CD4-positive, alpha-beta T cell treated with Interferon alpha-2 for 1 hour (primary cell): ENCODE results near the gene CCDC169.
"Not testable (repeated sequence)": the region's sequence is repeated elsewhere in the genome, so short reads cannot be mapped to it uniquely, and the experiment has no call there.

Experiments used
- DNase-seq, 2 donors: peaks; one replicate each; pipeline ENCODE4 v3.0.0-alpha.2; 2020 to 2022

The CCDC169 gene

DNA sequence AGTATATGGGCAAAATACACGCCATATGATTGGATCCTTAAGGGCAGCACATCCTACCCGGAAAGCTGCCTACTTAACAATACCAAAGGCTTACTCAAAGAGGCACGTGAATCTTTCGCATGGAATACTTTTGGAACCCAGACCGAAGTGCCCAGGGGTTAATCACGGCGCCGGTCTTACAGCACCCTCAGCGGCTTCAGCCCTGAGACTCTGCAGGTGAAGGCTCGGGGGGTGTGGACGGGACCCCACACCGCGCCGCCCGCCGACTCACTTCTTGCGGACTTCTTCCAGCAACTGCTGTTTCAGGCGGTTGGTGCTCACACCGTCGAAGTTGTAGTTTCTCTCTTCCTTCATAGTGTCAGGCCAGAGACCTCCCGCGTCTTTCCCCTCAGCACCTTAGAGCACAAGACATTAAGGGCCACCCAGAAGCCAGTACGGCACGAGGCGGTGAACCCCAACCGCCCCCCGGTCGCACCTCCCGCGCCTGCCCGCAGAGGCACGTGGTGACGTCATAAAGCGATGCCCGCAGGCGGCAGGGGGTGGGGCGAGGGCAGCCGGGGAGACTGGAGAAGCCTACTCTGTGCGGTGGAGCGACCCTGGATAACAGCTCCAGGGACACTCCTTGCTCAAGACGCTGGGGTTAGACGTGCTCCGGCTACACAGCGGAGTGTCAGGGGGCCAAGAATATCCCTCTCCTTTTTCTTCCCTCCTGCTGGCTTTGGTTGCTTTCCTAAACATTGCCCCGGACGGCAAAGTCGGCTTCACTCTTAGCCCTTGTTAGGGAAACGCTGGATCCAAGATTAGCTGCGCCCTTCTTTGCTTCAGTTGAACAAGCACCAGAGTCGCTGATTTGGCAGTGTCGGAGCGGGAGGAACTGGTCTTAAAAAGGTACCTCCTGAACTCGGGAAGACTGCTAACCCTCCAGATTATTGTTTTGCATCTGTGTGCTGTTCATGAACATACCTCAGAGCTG lies at the start of gene CCDC169:
CCDC169 (minus strand) TSS at position 449 of the 973 bp plus-strand sequence; CDS start at position 354, 95 bp downstream.
- DNase-seq, result peak; percentile 61 to 67

DNA sequence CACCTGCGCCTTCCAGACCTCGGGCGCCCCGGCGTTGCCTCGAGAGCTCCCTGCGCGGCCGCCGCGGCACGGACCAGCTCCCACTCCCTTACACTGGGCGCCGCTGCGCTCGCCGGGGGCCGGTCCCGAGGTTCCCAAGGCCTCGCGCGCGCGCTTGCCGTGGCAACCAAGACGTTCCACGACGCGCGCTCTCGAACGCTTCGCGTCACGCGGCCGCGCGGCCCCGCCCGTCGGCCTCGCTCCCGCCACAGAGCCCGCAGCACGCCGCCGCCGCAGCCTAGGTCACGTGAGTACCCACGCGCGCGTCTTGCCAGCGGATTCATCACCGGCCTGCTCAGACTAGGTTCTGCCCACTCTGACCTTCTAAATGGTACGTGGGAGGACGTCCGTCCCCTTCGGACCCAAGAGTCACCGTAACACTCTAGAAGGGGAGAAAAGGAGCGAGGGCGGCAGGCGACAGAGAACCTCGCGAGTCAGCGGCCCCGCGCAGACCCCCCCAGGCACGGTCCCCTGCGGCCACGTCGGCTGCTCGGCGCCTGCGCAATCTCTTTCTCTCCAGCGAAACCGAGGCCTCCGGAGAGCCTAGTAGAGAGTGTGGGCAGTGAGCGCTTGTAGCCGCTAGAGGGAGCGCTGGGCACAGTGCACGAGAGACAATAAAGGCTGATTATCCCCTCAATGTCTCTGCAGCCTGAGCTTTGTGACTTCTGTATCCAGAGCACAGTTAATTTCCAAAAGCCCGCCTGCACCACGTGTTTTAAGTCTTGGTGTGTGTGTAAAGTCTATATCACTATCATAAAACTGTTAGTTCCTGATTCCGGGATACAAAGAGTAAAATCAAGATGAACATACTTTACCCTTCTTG lies 48.8 kb upstream of the CCDC169 start, which contains the start of gene SPART:
SPART (minus strand) TSS at position 173 of the 862 bp plus-strand sequence. CDS start 10,564 bp downstream, outside the sequence.
- DNase-seq, result peak; percentile 89 to 92

DNA sequence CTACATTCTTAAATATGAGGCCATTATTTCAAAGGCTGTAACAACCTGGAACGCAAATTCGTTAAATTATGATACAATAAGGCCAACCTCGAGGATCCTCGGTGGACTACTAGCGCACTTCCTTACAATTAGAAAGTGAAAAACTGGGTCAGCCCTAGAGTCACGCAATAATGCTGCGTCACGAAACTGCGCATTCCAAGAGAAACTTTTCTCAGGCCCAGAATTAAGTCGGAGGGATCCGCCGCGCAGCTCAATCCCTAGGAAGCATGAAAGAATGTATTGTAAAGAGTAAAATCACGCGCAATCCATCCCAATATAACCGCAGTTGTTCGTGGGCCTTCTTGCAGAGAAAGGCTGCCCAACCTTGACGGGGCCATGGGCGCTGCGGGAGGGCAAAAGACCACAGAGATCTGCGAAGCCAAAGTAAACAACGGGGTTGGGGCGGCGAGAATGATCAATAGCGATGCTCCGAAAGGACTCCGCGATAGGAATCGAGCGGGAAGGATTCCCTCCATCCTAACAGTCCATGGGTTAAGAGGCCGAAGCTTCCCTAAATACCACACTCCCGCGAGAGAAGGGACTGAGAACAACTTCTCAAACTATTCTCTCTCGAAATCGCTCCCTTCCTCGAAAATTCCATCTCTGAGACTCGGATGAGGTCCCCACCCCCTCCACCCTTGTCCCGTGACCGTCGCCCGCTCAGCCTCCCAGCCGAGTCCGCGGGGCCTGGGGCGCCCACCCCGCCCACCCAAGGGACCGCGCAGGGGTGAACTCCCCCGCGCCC lies 48.0 kb upstream of the CCDC169 start:
- peak; percentile 45 to 63 for DNase-seq

DNA sequence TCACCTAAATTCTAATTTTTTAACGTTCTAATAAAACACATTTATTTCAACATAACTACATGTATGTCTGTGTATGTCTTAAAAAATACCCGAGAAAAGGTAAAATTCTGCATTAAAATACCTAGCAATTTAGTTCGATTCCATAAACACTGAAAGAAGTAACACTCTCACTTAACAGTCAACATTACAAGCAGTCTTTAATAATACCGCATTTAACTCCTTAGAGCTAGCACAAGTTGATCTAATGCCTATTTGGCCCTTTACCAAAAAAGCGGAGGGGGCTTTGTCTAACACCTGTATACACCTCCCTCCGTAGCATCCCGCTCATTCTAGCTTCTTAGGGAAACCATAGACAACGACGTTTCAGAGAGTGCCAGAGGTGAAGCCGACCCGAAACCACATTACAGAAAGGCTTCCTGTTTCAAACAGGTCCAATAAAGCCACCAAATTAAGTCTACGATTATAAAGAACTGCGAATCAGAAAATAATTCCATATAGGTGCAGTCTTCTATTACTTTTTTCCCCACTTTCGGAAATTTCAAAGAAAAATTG lies 47.3 kb upstream of the CCDC169 start:
- DNase-seq, result peak in 1 of 2 donors; percentile 47

DNA sequence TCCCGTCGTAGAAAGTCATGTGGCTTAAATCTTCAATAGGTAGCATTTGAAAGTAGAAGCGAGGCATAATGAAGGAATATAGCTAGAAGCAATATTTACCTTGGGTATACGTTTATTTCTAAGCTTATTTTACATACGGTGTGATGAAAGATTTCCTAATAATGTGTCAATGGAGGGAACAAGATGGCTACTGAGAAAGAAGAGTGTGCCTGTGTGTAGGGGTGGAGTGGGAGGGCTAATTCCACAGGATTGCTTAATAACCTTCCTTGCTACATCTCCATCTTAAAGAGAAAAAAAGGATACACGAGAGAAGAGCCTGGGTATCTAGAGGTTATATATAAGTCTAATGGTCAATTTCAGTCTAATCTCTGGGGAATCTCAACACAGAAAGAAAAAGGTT lies 46.6 kb upstream of the CCDC169 start:
- no peak for DNase-seq

DNA sequence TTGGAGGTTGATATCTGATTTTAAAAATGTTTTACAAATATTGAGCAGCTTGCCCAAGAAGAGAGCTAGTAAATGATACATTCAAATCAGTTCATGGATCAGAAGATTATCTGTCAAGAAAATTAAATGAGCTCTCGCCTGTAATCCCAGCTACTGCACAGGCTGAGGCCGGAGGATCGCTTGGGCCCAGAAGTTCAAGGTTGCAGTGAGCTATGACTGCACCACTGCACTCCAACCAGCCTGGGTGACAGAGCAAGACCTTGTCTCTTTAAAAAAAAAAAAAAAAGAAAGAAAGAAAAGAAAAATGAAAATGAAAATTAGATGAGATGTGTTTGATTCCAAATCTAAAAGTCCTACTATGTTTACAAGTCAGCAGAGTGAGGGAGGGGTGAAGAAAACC lies 46.2 kb upstream of the CCDC169 start:
- no peak for DNase-seq

DNA sequence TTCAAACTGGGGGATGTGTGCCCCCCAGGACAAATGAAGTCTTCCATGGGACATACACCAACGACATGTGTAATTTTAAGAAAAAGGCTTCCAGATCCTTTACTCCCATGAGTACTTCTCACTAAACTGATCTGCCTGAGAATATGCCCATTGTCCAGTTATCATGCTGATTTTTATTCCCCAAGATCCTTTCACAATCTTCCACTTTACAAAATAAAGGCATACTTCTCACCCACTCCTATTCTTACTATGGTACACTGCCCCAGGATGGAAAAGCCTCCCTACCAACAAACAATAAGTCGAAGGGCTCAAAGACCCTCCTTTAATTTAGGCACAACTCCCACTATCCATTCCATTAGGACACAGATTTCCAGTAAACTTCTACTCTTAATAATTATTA lies 45.1 kb upstream of the CCDC169 start:
- no peak for DNase-seq

DNA sequence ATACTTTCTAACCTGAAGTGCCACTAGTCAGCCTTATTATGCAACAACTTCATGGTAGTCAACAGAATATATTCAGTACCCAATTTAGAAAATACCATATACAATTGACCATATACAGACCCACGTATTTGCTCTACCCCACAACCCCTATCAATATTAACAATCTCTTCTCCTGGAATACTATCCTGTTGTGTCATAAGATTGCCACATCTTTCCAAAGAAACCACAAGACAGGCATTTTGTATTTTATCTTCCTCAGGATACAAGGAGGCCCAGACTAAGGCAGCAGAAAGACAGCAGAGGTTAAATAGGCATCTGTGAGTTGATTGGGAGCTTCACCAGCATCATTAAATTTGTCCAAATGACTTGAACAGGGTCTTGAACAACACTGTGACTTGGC lies 44.1 kb upstream of the CCDC169 start:
- no peak for DNase-seq

DNA sequence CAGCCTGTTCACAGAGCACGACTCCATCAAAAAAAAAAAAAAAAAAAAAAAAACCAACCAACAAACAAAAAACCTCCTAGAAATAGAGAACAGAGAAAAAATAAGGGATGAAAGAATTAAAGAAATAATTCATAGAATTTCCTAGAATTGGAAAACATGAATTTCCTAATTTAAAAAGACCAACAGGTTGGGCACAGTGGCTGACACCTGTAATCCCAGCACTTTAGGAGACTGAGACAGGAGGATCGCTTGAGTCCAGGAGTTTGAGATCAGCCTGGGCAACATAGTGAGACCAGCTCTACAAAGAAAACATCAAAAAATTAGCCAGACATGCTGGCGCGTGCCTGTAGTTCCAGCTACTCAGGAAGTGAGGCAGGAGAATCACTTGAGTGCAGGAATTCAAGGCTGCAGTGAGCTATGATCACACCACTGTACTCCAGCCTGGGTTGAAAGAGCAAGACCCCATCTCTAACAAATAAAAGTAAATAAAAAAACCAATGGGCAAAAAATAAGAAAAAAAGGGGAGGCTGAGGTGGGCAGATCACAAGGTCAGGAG lies 42.1 kb upstream of the CCDC169 start:
- DNase-seq, result no peak

DNA sequence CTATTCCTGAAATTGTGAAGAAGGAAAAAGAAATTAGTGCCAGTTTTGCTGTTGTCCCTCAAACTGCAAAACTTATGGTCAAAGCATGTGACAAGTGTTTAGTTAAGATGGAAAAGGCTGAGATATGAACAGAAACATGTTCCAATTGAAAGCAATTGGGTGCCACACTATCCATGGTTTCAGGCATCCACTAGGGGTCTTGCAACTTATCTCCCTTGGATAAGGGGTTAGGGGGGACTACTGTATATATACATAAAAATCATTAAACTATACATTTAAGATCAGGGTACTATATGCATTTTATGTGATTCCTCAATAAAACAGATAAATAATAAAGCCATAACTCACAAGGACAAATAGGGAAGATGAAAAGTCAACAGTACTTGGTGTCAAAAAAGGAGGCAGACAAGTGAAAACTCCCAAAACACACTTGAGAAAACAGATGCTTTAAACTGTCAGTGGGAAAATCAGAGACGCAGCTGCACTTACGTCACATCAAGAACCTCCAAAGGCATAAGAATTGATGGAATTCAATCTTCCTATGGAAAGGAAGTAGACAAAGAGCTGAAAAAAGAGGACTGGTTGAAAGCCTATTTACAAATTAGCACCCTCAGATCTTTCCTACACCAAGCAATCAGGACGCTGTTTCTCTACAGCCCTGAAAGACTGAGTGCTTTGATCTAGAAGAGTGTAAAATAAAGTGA lies 40.5 kb upstream of the CCDC169 start:
- DNase-seq, result no peak

DNA sequence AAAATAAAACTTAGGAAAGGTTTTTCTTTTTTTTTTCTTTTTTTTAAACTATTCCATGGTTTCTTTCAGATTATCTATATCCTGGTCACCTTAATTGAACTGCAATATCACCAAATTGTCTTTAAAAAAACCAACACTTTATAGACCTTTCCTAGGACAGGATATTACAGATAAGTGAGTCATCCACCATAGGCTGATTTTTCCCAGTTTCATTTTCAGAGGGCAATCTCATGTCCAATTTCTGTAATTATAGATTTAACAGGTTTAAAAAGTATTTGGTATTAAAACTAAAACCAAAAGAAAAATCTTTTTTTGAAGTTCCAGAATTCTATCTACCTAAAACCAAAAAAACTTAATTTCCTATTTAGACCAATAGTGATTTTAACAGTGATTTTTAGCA lies 35.4 kb upstream of the CCDC169 start:
- no peak for DNase-seq

DNA sequence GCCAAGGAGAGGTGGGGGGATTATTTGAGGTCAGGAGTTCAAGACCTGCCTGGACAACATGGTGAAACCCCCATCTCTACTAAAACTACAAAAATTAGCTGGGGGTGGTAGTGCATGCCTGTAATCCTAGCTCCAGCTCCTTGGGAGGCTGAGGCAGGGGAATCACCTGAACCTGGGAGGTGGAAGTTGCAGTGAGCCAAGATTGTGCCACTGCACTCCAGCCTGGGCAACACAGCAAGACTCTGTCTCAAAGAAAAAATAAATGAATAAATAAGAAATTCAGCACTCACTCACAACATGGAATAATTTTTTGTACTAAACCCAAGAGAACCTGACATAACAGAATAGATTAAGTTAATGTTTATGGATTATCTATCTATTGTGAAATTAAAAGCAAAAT lies 34.6 kb upstream of the CCDC169 start:
- DNase-seq, result not testable (repeated sequence)

DNA sequence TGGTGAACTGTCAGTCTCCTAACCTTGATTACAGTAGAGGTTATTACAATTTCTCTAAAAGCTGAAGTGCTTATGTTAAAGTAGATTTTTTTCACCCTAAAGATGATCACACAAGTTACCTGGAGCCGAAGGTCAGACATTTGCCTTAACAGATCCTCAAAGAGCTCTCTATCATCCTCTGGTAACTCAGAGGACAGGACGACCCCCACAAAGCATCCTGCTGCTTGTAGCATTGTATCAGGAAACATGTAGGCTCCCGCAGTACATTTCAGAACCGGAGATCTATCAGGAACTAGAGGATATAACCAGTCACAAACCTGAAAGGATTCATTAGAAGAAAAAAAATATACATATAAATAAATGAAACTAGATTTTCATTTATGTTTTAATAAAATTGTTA lies 33.7 kb upstream of the CCDC169 start:
- no peak for DNase-seq

DNA sequence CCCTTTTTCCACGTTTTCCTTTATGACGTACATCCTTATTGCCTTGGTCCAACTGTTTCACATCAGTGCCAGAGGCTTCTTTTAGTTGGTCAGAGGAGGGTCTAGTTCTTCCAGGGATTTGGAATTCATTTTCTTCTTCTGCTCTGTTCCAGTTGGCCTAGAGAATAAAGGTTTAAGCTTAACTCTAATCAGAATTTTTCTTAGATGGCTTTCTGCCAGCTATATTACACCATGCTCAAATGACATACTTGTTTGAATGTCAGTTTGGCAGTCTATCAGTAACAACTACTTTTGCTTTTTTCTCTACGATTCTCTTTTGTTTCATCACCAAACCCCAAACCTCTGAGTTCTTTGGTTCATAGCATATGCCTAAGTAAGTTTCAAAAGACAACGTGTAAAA lies 31.7 kb upstream of the CCDC169 start:
- no peak for DNase-seq

DNA sequence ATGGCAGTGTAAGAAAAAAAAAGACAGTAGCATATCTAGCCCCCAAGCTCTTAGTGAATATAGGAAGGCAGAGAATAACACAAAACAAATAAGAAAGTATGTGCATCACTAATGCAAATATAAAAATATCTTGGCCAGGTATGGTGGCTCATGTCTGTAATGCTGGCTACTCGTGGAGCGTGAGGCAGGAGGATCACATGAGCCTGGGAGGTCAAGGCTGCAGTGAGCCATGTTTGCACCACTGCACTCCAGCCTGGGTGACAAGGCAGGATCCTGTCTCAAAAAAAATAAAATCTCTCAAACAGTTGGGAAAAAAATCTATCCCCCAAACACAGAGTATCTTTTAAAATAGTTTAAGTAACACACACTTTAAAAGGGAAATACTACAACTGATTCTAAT lies 31.2 kb upstream of the CCDC169 start:
- no peak for DNase-seq

DNA sequence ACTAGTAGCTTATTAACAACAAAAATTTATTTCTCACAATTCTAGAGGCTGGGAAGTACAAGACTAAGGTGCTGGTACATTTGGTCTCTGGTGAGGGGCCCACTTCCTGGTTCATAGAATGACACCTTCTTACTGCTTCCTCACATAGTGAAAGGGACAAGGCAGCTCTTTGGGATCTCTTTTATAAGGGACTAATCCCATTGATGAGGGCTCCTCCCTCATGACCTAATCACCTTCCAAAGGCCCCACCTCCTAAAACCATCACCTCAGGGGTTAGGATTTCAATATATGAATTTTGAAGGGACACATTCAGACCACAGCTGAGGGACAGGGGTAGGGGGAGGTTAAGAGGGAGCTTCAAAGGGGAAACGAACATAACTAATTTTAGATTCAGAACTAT lies 28.3 kb upstream of the CCDC169 start:
- no peak for DNase-seq

DNA sequence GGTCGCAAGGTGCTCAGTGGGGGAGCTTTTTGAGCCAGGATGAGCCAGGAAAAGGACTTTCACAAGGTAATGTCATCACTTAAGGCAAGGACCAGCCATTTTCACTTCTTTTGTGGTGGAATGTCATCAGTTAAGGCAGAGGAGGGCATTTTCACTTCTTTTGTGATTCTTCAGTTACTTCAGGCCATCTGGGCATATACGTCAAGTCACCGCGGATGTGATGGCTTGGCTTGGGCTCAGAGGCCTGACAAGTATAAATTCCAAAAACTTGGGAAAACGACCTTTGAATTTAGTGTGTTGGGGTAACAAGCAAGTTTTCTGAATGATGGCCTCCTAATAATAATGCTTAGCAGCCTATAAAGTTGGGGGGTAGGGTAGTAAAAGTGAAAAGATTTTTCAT lies 27.3 kb upstream of the CCDC169 start:
- not testable (repeated sequence) for DNase-seq

DNA sequence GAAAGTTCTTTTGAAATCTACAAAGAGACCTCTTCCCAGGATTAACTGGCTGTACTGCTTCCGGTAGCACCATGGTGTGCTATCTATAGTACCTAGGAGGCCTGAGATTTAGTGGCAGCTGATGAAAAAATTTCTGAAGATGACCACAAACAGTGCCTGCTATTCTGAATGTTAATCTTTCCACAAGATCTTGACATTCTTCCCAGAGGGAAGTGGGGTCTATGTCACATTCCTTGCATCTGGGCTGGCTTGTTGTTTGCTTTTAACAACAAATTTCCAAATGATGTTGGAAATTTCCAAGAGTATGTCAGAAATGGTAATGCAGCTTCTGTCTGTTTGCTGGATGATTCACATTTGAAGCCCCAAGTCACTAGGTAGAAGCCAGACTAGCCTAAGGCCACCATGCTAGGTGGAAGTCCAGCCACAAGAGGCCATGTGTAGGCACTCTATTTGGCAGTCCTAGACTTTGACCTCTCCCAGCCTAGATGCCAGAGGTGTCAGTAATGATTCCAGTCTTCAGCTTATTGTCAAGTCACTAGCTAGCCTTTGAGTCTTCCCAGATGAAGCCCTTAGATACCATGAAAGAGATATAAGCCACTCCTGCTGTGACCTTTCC lies 26.4 kb upstream of the CCDC169 start:
- no peak for DNase-seq

DNA sequence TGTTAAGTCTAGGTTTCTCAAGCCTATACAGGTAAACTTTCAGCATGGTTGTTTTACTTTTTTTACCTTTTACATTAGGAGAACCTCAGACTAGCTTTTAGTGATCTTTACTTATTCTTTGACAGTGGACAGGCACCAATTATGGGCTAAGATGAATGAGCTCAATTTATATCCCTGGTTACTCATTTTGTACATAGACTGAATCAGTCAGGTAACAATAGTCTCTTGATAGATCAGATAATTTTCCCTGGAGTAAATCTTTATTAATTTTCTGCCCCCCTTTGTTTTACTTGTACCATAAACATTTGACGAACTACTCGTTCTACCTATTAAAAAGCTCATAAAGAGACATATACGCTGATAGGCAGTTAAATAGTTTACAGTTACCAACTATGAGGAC lies 25.8 kb upstream of the CCDC169 start:
- no peak for DNase-seq

DNA sequence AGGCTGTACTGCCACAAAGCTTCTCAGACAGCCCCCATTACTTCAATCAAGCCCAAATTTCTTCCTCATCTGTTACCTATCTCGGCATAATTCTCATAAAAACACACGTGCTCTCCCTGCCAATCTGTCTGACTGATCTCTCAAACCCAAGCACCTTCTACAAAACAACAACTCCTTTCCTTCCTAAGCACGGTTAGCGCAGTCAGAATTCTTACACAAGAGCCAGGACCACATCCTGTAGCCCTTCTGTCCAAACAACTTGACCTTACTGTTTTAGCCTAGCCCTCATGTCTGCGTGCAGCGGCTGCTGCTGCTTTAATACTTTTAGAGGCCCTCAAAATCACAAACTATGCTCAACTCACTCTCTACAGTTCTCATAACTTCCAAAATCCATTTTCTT lies 22.2 kb upstream of the CCDC169 start:
- not testable (repeated sequence) for DNase-seq
